ENCODE results near the gene SYNDIG1.

- TF ChIP-seq ZNF431 (CRISPR knock-in tag; IDR thresholded peaks at IDR 0.05), result no peak
- TF ChIP-seq ELF1 (tag; IDR thresholded peaks at IDR 0.05), result no peak
- TF ChIP-seq CHCHD3 (CRISPR knock-in tag; IDR thresholded peaks at IDR 0.05), result no peak
- no peak for TF ChIP-seq ASH1L (IDR thresholded peaks at IDR 0.05; ENCODE audit: borderline replicate concordance, low read depth, partially characterized antibody)
- TF ChIP-seq POLR2AphosphoS5 (IDR thresholded peaks at IDR 0.05; ENCODE audit: control insufficient read depth, insufficient read depth, low read depth, low read length), result no peak
- no peak for TF ChIP-seq ZBTB34 (CRISPR knock-in tag; IDR thresholded peaks at IDR 0.05)
- no peak for TF ChIP-seq SOX6 (IDR thresholded peaks at IDR 0.05)
These were observed 73.7 kb downstream of the SYNDIG1 start for GRCh38 chr20:24543168-24543567.
